SH-SY5Y (cell line): ENCODE measurements around the gene LOXL1.

Experiments used
- GATA2 ChIP-seq: IDR thresholded peaks from 2 replicates; pipeline ENCODE4 v1.6.1; 2011; ENCODE audit warnings: mild to moderate bottlenecking, low read depth, low read length
- GATA3 ChIP-seq: IDR thresholded peaks from 2 replicates; pipeline ENCODE4 v1.6.1; 2011; ENCODE audit warnings: low read depth, mild to moderate bottlenecking, low read length, moderate library complexity

GRCh38 chr15:73921254-73921925 is 4.9 kb upstream of the LOXL1 start:
- TF ChIP-seq GATA2, result no peak
- TF ChIP-seq GATA3, result no peak
